Tongue (tissue), 2 donors: ENCODE data around the gene PLCB1. TPM values are rescaled to one million over a fixed set of nuclear protein-coding genes. Genes with fewer than 3 reads are reported as not detected.
A peak's percentile ranks its signal among the peaks of the same experiment; 100 is the strongest.
"Not testable (repeated sequence)": the region's sequence is repeated elsewhere in the genome, so short reads cannot be mapped to it uniquely, and the experiment has no call there.

Experiments used
- DNase-seq: peaks from one replicate; pipeline ENCODE4 v3.0.0-alpha.2; 2015
- total RNA-seq: library from RNA; depleted of rRNA; stranded (reverse); fragments of >200 nt; gene quantifications from one replicate; pipeline ENCODE4 v1.2.3, GENCODE V29; 2014

Gene PLCB1
- total RNA-seq, 1 donor from 2014 or later, result 30.9 TPM

DNA sequence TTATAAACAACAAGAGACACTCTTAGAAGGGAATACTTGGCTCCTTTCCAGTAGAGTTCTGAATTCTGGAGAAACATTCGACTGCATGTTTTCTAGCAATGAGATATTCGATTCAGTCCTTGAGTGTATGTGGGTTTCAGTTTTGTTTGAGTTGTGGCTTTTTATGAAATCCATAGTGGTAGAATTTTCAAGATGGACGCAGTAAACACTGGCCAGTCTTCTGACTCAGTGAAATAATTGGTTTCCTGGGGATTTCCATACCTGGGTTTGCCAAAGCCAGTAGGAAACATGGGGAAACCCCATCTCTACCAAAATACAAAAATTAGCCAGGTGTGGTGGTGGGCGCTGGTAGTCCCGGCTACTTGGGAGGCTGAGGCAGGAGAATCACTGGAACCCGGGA lies 663.3 kb downstream of the PLCB1 start:
- peak; percentile 35 for DNase-seq

DNA sequence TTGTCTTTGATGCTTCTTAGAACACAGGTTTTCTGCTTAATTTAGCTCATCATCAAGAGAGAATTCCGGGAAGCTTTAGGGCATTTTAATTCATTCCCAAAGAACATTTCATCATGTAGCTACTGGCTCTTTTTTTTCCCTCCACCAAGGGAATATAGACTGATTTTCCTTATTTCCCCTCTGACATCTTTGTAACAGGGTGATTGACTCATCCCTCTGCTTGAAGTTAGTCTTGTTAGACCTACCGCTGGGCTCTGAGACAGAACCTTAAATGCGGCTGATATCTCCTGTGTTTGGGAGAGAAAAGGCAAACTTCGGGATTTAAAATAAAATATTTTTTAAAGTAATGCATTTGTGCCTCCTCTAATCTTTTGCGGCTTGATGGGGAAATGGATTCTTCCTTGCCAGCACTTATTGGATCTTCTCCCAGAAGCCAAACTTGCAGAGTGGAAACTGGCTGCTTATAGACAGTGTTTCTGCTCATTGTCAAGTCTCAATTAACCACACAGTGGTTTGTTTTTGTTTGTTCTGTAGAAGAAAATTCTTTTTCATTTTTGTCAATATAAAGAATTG lies 664.1 kb downstream of the PLCB1 start:
- peak; percentile 69 for DNase-seq

DNA sequence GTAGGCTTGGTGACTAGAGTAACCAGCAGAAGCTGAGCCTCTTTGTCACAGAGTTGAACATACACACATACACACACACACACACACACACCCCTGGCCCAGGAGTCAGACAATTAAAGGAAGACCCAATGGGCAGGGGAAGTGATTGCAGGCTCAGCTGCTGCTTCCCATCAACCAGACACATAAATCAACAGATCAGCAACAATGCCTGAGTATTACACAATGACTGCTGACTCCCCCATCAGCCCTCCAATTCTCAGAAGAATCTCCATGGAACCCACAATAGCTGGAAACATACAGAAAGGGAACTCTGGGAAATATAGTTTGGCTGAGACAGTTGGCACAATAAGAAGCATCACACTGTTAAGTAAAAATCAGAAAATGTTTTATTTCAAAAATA lies 666.4 kb downstream of the PLCB1 start:
- DNase-seq, result peak; percentile 19

DNA sequence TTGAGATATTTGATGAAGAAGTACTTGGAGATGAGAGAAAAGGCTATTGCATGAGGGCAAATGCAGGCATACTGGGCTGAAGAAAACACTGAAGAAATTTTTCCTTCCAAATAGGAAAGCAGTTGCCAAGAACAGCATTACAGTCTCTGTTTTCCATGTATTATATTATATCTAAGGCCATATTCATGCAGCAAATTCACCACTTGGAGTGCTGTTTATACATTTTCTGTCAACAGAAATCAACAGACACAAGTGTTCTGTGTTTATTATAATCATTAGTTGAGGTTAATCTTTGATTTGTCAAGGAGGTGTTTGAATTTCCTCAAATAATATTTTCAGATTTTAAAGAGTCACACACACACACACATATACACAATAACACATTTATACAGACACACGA lies 668.0 kb downstream of the PLCB1 start:
- no peak for DNase-seq

DNA sequence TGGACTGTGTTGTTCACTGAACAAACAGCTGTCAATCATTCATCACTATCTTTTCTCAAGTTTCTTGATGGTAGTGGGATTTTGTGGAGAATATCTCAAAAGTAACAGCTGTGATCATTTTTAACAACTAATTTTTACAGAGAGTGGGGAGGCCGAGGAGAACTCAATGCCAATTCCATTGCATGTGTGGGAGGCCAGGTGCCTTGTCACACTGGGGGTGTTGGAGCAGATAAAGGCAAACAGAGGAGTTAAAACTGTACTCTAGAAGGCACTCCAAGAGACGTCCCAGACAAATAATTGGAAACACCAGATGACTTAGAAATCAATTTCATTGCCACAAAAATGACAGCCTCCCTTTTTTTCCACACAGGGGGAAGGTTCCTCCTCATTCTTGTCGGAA lies 669.6 kb downstream of the PLCB1 start:
- no peak for DNase-seq

DNA sequence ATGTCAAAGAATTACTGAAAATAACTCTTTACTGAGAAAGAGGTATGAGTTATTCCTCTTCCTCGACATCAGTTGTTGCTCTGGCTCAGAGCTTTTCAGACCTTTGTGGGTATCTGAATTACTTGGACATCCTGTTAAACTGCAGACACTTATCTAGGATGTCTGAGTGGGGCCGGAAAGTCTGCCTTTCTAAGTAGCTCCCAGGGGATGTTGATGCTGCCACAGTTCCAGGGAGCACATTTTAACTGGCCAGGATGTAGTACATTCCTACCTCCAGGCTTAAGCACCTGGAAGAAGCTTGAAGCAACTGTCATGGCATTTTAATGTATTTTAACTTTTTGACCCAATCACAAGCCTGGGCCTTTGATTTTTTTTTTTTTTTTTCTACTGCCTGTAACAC lies 671.0 kb downstream of the PLCB1 start:
- DNase-seq, result no peak

DNA sequence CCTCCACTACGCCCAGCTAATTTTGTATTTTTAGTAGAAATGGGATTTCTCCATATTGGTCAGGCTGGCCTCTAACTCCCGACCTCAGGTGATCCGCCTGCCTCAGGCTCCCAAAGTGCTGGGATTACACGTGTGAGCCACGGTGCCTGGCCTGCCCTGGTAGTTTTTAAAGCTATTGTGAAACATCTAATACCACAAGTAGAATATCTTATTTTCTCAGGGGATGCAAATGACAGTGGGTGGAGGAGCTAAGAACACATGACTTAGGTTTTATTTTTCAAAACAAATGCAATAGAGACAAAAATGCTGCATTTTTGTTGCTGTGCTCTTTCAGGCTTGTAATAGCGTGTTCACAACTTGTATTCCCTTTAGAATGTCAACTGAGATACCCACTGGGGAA lies 671.9 kb downstream of the PLCB1 start:
- no peak for DNase-seq

DNA sequence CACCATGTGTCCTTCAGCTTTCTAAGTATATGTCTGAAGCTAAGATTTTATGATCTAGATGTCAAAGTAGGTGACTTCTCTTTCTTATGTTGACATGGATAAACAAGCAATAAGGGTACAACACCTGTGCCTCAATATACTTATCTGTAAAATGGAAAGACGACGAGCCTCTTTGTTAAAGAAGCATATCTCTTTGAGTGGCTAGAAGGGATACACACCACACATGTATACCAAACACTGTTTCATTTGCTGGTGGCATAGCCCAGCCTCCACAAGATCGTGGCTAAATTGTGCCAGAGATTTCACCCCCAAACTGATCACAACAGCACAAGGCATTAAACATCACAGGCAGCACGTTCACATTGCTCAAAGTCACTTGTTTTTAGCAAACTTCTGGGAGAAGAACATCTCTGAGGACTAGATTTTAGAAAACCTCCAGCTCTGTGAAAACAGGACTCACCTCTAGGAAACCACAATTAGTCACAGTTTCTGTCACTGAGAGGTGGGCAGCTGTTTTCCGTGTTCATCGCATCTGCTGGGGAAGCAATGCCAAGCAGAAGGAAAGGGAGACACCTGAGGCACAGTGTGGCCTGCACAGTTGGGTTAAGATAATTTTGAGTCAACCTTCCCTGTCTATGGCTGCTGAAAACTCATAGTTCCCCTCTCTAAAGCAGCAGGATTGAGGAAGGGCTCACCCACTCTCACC lies 673.8 kb downstream of the PLCB1 start:
- DNase-seq, result no peak

DNA sequence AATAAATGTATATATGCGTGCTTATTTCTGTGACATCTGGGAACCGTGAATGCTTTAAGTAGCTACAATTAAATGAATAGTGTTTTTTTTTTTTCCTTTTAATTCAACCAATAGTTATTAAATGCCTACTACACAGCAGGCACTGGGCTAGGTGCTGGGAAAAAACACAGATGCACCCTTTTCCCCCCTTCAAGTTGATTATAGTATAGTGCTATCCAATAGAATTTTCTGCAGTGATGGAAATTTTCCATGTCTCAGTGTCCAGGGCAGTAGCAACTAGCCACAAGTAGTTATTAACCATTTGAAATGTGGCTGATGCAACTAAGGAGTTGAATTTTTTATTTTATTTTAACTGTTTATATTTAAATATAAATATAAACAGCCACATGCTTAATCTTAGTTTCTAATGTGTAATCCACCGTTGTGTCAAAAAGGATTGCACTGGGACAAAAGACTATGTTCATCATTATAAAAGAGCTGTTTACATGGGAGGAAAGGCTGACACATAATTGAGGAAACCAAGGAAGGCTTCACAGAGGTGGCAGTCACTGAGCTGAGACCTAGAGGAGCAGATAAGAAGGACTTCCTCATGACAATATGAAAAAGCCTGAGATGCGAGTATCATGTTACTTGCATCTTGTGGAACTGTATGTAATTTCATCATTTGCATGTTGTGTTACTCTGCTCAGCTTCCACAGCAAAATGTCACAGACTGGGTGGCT lies 675.6 kb downstream of the PLCB1 start:
- no peak for DNase-seq

DNA sequence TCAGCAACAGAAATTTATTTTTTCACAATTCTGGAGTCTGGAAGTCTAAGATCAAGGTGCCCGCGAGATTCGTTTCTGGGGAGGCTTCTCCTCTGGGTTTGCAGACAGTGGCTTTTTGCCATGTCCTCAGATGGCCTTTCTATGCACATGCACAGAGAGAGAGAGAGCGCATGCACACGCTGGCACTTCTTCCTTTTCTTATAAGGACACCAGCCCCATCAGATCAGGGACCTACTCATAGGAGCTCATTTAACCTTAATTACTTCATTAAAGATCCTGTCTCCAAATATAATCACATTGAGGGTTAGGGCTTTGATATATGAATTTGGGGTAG lies 676.1 kb downstream of the PLCB1 start:
- DNase-seq, result no peak

DNA sequence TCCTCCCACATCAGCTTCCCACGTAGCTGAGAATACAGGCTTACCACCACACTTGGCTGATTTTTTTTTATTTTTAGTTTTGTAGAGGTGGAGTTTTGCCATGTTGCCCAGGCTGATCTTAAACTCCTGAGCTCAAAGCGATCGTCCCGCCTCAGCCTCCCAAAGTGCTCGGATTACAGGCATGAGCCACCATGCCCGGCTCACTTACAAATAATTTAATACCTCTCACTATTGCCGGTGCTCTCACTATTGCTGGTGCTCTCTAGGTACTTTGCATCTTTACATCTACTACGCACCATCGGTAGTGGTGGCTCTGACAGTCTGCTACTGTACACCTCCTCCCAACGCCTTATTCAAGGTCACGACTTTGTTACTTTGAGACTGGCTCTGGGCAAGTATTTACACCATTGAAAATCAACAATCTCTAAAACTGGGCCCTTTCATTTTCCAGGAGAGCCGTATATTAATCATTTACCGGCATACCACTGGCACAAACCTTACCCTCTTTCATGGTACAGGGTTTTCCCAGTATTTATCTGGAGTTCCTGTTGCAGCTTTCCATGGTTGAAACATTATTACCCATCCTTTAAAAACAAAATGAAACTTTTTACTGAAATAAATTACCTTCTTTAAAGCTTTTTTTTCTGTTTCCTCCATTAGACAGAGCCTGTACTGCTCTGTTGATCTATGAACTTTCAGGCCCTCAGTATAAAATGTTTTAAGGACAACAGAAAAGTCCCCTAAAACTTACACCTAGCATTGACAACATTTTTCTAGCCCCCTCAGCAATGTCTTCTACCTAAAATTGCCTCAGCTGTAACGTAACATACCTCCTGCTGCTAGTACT lies 677.3 kb downstream of the PLCB1 start:
- no peak for DNase-seq

DNA sequence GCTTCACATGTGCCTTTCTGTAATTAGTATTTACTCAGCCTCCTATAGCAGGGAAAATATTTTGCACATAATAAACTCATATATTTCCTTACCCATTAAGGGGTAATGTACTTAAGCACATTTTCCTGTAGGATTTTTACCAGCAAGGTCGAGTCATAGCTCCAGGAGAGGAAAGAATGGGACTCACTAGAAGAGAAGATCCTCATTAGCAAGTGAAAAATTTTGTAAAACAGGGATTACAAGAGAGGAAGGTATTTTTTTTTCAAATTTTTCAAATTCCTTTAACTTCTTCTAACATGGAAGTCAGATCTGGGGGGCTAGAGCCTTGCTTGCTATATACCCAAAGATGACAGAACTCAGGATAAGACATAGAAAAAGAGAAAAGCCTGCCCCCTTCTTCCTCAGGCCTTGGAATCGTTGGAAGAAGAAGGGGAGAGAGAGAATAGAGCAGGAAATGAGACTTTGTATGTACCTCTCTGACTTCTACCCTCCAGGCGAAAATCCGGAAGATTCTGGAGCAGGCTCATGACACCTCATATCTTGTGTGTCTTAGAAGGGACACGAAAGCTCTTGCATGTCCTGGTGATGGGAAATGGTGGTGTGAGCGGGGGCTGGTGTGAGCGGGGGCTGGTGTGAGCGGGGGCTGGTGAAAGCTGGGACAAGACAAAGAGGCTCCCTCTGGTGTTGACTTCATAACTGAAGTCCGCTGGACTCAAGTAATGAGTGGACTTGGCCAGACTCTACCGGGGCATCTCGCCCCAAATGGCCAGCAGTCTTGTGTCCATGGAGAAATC lies 679.9 kb downstream of the PLCB1 start:
- no peak for DNase-seq

DNA sequence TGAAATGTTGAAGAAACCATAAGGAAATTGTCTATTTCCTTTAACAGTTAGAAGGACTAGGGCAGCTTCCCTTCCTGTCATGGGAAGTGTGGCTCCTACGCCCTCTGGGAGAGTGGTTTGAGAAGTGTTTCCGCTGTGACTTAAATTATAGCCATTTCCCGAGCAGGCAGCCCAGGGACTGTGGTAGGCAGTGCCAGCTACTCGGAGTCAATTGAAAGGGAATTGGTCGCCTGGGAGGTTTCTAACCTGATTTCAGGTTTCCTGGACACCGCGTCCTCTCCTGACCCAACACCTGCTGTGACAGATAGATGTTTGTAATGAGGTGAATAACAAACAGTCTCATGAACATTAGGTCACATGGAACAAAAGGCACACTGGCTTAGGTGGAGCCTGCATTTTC lies 680.8 kb downstream of the PLCB1 start:
- no peak for DNase-seq

DNA sequence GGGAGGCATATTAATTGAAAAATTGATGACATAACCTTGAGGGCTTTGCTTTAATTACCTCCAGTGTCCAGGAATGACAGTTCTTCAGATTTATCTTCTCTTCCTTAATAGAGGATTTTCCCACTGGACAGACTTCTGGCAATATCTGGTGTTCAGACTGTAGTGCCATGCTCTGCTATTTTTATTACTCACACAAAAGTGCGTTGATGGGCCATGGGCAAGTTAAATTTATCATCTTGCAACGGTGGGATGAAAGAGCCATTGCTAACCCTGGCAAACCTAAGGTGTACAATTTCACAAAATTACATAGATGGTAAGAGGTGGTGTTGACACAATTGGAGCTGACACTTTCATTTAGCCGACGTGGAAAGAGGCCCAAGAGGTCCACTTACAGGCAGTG lies 683.1 kb downstream of the PLCB1 start:
- no peak for DNase-seq

DNA sequence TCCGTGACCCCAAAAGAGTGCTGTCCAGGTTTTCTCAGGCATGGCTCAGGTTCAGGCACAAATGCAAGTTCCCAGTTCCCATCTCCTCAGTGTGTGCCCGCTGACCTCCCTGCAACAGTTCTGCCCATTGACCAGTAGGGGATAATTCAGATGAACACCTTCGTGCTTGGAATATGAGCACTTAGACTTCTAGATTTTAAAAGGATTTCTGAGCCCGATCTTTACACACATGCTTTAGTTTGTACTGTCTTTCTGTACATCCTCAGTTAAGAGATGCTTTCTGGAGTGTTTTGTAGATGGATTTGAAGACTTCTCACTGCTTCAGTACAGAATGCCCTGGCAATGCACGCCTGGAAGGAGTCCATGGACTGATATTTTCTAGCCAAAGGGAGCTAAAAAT lies 697.2 kb downstream of the PLCB1 start:
- no peak for DNase-seq

DNA sequence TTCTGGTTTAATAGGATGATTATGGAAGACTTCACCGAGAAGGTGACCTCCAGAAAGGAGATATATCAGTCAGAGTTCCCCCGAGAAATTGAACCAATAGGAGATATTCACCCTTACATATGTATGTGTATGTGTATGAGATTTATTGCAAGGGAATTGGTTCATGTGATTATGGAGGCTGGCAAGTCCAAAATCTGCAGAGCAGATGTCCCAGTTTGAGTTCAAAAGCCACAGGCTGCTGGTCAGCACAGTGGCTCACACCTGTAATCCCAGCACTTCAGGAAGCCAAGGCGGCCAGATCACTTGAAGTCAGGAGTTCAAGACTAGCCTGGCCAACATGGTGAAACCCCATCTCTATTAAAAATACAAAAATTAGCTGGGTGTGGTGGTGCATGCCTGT lies 702.2 kb downstream of the PLCB1 start:
- DNase-seq, result not testable (repeated sequence)

DNA sequence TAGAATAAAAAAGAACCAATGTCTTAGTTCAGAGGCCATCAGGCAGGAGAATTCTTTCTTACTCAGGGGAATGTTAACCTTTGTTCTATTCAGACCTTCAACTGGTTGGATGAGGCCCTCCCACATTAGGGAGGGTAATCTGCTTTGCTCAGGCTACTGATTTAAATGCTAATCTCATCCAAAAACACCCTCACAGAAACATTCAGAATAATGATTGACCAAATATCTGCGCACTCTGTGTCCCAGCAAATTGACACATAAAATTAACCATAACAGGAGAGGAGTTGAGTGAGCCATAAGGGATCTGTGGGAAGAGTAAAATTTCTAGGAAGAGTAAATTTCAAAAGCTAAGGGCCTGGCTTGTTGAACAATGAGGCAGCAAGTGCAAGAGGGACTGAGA lies 702.8 kb downstream of the PLCB1 start:
- DNase-seq, result no peak

DNA sequence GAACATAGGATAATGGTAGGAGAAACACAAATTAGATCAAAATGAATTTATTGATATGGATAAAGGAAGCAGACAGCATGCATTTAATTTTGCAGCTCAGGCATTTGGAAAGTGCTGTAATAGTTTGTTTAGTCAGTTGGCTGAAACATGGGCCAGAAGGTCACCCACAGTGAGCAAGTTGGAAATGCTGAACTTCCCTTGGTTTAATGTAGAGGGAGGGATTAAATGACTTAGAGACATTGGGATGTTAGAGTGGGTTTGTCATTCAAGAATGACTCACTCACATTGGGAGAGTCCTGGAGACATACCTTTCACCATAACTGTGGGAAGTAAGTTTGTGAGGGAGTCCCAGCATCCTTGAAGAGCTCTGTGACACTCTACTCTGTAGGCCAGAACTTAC lies 705.3 kb downstream of the PLCB1 start:
- DNase-seq, result no peak

DNA sequence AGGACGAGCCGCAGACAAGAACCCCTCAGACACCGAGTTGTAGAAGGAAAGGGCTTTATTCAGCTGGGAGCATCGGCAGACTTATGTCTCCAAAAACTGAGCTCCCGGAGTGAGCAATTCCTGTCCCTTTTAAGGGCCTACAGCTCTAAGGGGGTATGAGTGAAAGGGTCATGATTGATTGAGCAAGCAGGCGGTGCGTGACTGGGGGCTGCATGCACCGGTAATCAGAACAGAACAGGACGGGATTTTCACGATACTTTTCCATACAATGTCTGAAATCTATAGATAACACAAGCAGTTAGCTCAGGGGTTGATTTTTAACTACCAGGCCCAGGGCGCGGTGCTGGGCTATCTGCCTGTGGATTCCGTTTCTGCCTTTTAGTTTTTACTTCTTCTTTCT lies 710.5 kb downstream of the PLCB1 start:
- no peak for DNase-seq

DNA sequence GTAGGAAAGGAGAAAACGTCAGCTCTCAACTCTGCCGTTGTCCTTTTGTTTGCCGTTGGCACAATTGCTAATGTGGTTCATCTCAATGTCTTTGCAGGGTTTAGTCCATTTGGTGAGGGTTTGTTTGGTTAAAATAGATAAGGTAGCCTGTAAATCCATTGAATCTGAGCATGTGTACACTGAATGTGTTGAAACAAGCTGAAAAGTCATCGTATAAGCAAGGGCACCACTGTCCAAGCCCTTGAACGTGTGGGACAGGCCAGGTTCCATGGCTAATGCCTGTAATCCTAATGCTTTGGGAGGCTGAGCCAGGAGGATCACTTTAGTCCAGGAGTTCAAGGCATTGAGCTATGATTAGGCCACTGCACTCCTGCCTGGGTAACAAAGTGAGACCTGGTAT lies 712.1 kb downstream of the PLCB1 start:
- no peak for DNase-seq

DNA sequence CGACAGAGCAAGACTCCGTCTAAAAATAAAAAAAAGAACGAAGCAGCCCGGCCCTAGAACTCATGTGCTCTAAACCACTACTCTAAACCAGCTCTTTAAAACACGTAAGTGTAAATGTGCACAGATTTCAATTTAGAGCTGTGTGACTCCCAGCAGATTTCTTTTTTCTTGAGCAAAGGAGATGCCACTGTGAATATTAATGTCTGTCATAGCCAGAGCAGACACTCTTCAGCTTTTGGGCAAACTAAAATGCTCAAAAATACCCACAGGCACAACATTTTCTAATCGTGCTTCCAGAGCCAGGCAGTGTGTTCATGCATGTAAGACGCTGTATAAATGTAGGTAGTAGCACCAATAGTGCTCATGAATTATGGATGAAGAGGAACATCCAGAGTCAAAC lies 717.9 kb downstream of the PLCB1 start:
- no peak for DNase-seq

DNA sequence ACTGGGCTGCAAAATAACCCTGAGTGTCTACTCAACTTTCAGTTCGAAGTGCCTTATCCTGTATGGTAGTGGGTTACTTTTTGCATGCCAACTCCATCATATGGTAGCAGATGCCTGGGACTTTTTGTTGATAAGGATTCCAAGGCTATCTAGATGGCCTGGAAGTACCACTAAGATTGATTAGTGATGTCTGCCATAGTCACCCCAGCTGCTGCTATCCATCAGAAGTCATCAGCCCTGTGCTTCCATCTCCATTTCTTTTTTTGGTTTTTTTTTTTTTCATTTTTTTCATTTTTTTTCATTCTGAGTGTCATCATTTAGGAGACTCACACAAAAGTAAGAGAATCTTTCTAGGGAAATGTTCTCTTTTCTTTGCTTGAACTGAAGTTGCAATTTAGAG lies 719.4 kb downstream of the PLCB1 start:
- DNase-seq, result peak; percentile 54
